GM19193 (cell line): ENCODE results near the gene NDUFAF5.

Experiments used
- POLR2A ChIP-seq: IDR thresholded peaks from 4 replicates; pipeline ENCODE4 v1.6.1; 2011; ENCODE audit not compliant: insufficient read depth, insufficient read length; ENCODE audit errors: extremely low read depth

The NDUFAF5 gene

GRCh38 chr20:13868331-13868730, 83.5 kb downstream of the NDUFAF5 start:
- no peak for TF ChIP-seq POLR2A

DNA sequence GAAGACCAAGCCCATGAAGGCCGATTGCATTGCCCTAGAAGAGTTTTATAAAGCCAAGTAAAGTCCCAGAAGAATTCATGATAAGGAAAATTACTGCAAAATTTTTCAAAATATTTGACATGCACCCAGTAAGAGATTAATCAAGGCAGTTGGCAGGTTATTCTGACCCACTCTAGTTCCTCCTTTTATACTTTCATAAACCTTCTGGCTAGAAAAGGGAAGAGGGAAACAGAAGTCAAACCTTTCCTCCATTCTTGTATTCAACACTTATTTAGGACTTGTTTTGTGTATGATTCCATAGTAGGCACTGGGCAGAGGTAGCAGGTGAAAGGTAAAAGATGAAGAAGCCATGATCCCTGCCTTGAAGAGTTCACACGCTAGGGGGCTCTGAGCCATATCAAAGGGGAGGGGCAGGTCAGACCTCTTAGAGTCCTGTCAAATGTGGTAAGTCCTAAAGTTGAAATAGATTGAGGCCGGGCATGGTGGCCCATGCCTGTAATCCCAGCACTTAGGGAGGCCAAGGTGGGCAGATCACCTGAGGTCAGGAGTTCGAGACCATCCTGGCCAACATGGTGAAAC, 85.4 kb downstream of the NDUFAF5 start:
- no peak for TF ChIP-seq POLR2A
